Measurements from ENCODE around the gene HMGB1.

HMGB1 gene

DNA sequence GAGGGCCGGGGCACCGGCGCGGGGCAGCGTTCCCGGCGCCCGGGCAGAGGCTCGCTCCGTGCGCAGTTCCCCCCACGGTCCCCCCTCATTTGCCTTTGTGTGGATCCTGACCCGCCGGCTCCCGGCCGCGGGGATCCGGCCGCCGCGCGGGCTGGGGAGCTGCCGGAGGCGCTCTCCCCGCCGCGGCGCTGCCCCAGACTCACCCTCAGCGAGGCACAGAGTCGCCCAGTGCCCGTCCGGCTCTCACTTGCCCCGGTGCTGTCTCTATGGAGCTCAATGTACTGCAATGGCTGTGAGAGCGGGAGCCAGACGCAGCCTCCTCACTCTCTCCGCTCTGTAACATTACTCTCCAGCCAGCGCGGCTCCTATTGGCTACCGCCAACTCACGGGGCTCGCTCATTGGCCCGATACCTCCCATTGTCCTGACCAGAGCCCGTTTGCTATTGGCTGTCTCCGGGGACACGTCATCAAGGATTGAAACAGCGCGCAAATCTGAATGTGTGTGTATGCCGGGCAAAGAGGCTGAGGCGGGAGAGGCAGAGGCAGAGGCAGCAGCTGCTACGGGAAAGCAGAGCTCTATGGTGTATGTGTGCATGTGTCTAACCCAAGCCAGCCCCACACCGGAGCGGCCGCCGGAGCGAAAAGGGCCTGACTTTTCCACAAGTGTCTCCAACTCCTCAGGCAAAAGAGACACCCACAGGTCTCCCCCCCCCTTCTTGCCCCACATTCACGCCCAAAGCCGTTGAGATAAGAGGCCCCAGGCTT is at the start of gene HMGB1:
Gene HMGB1, minus strand, starts transcription at position 344 of the 765 bp plus-strand sequence. CDS start 2,256 bp downstream, outside the sequence.
- Mint-ChIP-seq H3K9me3 (no peaks in the 10 kb centered on the region), H3K36me3 (peaks cover 51% of the 10 kb centered on the region), H3K4me3 (peak within 1 kb of the TSS; percentile 87), H3K27ac (peak within 1 kb of the TSS; percentile 99), H3K4me1 (peaks cover 32% of the 10 kb centered on the region)
- DNase-seq (ENCODE audit: low spot score in 2 of 2), result peak; percentile 88 to 96
- ATAC-seq, result peak; percentile 94

DNA sequence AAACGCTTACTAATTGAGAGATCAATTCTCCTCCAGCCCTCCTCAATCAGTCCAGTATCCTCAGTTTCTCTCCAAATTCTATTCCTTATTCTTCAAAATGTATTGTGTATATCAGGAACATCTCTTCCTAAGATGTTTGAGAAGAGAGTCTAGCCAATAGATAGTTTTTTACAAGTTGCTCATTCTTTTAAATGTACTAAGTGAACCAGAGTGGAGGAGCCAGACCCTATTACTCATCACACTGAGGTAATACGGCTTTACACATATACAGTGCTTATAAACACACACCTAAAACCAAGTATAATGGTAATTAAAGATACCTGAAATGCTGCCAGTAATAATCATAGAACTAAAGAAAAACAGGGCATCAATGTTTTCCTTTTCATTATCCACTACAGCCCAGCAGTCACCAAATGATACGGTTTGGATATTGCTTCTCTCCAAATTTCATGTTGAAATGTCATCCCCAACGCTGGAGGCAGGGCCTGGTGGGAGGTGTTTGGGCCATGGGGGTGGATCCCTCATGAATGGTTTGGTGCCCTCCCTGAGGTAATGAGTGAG is 45.2 kb upstream of the HMGB1 start:
- H3K27ac Mint-ChIP-seq, result no peak overlapping the region
- ATAC-seq, result no peak
- H3K4me1 Mint-ChIP-seq, result no peaks in the 10 kb centered on the region
- no peaks in the 10 kb centered on the region for H3K36me3 Mint-ChIP-seq
- no peak for DNase-seq (ENCODE audit: low spot score in 2 of 2)
- no peaks in the 10 kb centered on the region for H3K9me3 Mint-ChIP-seq
- no peak overlapping the region for H3K4me3 Mint-ChIP-seq

DNA sequence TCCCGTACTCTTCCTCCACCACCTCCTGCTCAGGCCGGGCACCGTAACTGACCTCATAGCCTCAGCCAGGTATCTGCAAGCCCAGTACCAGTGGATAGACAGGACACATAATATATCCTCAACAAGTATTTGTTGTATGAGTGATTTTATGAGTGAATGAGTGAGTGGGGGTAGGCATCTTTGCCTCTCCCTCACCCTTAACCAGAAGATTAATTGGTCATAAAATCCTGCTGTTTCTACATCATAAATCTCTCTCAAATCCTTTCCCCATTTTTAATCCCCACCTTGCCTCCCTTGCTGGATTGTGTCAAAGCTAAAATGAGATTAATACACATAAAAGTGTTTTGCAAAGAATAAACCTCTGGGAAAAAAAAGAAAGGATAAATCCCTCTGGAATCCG is 44.4 kb upstream of the HMGB1 start:
- Mint-ChIP-seq H3K4me3 (no peak overlapping the region), H3K4me1 (no peaks in the 10 kb centered on the region), H3K27ac (no peak overlapping the region), H3K36me3 (no peaks in the 10 kb centered on the region), H3K9me3 (no peaks in the 10 kb centered on the region)
- DNase-seq (ENCODE audit: low spot score in 2 of 2) (no peak), ATAC-seq (no peak)

DNA sequence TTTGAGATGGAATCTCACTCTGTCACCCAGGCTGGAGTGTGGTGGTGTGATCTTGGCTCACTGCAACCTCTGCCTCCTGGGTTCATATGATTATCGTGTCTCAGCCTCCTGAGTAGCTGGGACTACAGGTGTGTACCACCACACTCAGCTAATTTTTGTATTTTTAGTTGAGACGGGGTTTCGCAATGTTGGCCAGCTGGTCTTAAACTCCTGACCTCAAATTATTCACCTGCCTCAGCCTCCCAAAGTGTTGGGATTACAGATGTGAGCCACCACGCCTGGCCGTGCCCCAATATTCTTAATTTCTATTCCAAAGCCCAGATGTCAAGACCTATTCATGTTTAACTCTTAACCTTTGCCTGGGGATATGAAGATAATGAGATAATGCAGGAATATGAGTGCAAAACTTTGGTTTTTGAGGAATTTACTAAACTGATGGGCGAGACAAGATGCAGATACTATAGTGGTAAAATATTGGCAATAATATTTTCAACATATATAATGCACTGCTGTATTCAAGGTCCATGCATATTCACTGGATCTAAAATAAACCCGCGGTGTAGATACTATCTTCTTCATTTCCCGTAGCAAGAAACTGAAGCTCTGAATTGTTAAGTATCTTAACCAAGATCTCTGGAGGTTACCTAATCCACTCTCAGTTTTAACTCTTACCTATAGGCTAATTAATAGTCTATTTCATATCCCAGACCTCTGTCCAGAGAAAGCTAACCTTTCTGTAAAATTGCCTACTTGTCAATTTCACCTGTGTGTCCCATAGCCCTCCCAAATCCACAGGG is 43.7 kb upstream of the HMGB1 start:
- no peak overlapping the region for H3K27ac Mint-ChIP-seq
- no peak overlapping the region for H3K4me3 Mint-ChIP-seq
- H3K36me3 Mint-ChIP-seq, result no peaks in the 10 kb centered on the region
- peaks cover 3% of the 10 kb centered on the region for H3K4me1 Mint-ChIP-seq
- ATAC-seq (no peak), DNase-seq (ENCODE audit: low spot score in 2 of 2) (no peak)
- no peaks in the 10 kb centered on the region for H3K9me3 Mint-ChIP-seq

DNA sequence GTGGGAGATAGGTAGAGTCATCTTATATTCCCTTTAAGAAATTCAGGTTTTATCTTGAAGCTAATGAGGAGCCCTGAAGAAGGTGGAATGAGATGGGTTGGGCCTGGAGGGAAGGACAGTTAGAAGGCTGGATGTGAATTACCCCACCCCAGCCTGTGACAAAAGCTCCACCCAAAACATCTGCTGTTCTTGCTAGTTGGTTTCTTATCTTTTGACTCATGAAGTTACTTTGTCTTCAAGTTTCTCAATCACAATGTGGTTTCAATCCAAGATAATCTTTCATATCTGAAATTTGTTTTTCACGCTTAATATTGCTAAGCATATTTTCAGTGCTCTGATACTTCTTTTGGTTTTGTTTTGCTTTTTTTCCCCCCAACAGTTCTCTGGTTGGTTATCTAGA is 38.3 kb upstream of the HMGB1 start:
- no peaks in the 10 kb centered on the region for H3K36me3 Mint-ChIP-seq
- H3K9me3 Mint-ChIP-seq, result no peaks in the 10 kb centered on the region
- H3K4me3 Mint-ChIP-seq, result no peak overlapping the region
- ATAC-seq, result peak; percentile 40
- no peak for DNase-seq (ENCODE audit: low spot score in 2 of 2)
- peaks cover 13% of the 10 kb centered on the region for H3K4me1 Mint-ChIP-seq
- no peak overlapping the region for H3K27ac Mint-ChIP-seq

DNA sequence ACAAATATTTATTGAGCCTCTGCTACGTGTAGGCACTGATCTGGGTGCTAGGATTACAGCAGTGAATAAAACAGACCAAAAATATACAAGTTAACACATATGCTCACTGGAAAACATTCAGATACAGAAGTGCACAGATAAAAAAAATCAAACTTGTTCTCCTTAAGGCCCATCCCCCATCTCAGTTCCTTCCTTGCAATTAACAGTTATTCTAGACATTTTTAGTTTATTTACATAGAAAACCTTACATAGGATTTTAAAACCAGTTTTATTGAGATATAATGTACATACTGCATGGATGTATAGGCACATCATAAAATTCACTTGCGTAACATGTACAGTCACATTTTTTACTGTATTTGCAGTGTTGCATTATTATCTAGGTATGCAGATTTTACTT is 36.5 kb upstream of the HMGB1 start:
- Mint-ChIP-seq H3K36me3 (no peaks in the 10 kb centered on the region), H3K4me1 (peaks cover 13% of the 10 kb centered on the region), H3K27ac (no peak overlapping the region), H3K4me3 (no peak overlapping the region), H3K9me3 (no peaks in the 10 kb centered on the region)
- DNase-seq (ENCODE audit: low spot score in 2 of 2) (no peak), ATAC-seq (no peak)

DNA sequence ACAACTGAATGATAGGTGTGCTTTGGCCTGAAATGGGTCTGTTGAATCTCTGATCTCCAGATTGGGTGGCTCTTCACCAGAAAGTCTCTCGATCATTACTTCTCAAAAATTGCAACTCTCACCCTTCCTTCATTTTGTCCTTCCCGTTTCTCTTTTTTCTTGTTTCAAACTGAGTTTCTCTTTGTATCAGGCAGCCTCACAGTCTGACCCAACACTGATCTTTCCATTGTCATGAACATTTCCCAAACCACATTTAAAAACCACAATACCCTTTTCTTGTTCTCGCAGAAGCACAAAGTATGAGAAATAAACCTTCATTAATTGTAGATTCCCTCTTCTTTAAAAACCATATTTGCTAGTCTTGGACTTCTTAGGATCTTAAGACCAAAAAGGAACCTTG is 33.6 kb upstream of the HMGB1 start:
- DNase-seq (ENCODE audit: low spot score in 2 of 2), result no peak
- Mint-ChIP-seq H3K36me3 (no peaks in the 10 kb centered on the region), H3K4me1 (peaks cover 9% of the 10 kb centered on the region), H3K4me3 (no peak overlapping the region), H3K9me3 (no peaks in the 10 kb centered on the region), H3K27ac (no peak overlapping the region)
- no peak for ATAC-seq

DNA sequence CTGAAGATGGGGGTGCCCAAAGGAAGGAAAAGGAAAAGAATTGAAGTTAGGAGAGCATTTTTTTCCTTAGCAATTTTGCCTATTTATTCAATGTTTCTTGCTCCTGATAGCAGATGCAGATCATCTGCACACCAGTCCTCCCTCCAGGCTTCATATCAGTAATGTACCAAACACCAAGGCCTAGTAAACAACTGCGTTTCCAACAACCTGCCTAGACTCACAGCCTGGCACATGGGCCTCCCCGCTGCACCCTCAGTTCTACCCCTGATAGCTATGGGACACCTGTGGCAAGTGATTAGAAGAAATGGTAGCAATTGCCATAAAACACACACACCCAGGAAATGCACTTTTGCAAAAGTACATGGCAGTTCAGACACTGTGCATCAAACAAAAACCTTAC is 30.4 kb upstream of the HMGB1 start:
- H3K4me3 Mint-ChIP-seq, result no peak overlapping the region
- ATAC-seq, result no peak
- H3K27ac Mint-ChIP-seq, result no peak overlapping the region

DNA sequence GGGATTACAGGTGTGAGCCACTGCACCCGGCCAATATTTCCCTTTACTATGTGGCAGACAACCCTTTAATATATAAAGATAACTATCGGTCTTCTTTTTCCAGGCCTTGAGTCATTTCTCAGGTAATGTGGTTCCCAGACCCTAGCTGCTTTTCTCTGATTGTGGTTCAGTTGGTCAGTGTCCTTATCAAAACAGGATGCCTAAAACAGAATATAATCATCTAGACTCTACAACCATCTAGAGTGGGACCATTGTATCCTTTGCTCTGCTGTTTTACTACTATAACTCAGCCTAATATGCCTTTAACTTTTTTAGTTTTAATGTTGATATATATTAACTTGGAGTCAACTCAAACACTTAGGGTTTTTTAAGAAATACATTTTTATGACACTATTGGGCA is 30.0 kb upstream of the HMGB1 start:
- Mint-ChIP-seq H3K36me3 (no peaks in the 10 kb centered on the region), H3K9me3 (no peaks in the 10 kb centered on the region), H3K4me3 (no peak overlapping the region), H3K27ac (no peak overlapping the region), H3K4me1 (peaks cover 6% of the 10 kb centered on the region)
- DNase-seq (ENCODE audit: low spot score in 2 of 2), result no peak
- no peak for ATAC-seq

More for the DNA sequence above, 30.4 kb upstream of the HMGB1 start:
- Mint-ChIP-seq H3K9me3 (no peaks in the 10 kb centered on the region), H3K36me3 (no peaks in the 10 kb centered on the region), H3K4me1 (peaks cover 6% of the 10 kb centered on the region)
- DNase-seq (ENCODE audit: low spot score in 2 of 2), result no peak

DNA sequence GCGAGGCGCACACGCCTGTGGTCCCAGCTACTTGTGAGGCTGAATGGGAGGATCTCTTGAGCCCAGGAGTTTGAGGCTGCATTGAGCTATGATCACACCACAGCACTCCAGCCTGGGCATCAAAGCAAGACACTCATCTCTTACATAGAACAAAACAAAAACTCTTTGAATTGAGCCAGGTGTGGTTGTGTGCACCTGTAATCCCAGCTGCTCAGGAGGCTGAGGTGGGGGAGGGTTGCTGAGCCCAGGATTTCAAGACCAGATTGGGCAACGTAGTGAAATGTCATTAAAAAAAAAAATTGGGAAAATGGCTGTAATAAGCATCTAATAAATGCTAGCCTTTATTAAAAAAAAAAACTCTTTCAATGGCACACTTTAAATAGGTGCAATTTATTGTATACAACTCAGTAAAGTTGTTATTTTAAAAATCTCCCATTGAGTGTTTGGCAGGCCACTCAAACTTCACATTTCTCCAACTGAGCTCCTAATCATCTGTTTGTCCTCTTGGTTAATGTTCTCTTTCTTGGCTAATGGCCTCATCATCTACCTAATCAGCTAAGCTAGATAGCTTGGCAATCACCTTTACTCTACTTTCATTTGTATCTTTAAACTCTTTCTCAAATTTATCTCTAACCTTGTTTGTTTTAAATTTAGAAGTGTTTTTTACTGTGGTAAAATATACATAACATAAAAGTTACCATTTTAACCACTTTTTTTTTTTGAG is 28.1 kb upstream of the HMGB1 start:
- Mint-ChIP-seq H3K4me1 (no peaks in the 10 kb centered on the region), H3K4me3 (no peak overlapping the region), H3K36me3 (no peaks in the 10 kb centered on the region), H3K27ac (no peak overlapping the region), H3K9me3 (no peaks in the 10 kb centered on the region)
- ATAC-seq, result no peak
- DNase-seq (ENCODE audit: low spot score in 2 of 2), result no peak

DNA sequence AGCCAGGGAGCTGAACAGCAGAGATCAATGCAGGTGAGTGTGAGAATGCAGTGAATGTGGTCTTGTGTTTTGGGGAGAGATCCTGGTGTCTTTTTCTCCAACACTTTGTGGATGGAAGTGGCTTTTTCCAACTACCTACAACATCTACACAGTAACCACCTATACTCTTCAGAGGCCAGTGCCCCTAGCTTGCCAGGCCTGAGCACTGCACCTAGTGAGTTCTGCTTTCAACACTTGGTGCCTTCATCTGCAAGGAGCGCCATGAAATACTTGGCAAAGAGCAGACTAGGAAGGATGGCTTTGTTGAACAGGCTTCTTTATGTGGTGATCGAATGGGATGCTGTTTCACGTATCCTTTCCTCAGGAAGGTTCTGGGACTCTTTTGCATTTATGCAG is 21.3 kb upstream of the HMGB1 start:
- ATAC-seq (no peak), DNase-seq (ENCODE audit: low spot score in 2 of 2) (no peak)
- Mint-ChIP-seq H3K27ac (no peak overlapping the region), H3K9me3 (no peaks in the 10 kb centered on the region), H3K36me3 (no peaks in the 10 kb centered on the region), H3K4me1 (no peaks in the 10 kb centered on the region), H3K4me3 (no peak overlapping the region)

DNA sequence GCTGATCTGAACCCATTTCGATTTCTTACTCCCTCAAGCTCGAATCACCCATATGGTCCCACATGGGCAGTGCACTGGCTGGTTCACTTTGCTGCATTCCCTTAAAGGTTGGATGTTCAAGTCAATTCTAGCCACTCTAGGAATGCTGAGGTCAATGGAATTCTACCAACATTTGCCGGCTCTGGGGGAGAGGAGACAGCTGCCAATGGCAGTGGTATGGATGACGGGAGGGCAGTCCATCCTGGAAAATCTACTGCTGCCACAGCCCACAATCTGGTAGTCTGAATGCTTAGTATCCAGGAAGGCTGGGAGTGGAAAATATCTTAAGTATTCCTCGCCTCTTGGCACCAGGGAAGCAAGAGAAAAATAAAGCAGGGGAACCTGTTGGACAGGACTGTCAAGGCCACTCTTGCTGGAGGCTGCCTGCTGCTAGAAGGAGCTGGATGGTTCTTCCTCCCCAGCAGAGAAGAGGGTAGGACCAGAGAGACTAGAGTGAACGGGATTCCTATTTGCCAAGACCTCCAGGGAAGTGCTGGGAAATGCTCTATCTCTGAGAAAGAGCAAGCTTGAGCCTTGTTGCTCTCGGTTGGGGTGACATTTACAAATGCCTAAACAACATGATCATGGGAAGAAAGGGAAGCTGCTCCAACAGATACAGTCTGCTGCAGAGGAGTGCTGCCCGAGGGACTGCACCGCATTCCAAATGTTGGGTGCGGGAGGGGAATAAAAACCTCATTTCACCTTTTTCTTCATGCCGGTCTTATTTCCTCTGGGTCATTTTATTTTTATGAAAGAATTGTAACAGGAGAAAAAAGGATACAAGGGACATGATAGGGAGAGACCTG is 20.7 kb upstream of the HMGB1 start:
- Mint-ChIP-seq H3K27ac (no peak overlapping the region), H3K4me1 (no peaks in the 10 kb centered on the region), H3K36me3 (no peaks in the 10 kb centered on the region), H3K9me3 (no peaks in the 10 kb centered on the region), H3K4me3 (no peak overlapping the region)
- DNase-seq (ENCODE audit: low spot score in 2 of 2) (no peak), ATAC-seq (no peak)

DNA sequence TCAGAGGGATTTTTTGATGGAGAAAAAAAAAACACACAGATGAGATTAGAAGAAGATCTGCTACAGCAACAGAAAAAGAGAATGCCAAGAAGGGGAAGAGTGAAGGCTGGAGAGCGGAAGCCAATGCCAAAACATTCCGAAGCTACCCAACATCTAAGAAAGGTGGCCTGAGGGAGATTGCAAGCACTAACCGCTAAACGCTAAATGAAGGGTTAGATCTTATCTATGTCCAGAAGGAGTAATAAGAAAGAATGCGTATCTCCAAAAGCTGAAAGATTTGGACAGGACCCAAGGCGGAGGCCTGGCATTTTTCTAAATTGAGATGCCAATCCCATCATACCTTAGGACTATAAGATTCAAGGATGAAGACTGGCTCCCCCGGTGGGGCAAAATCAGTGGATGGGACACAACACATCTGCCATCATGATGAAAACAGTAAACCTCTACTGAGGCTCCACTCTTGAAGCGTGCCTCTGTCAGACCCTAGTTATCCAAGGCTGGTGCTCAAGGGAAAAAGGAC is 15.6 kb upstream of the HMGB1 start:
- DNase-seq (ENCODE audit: low spot score in 2 of 2), result no peak
- Mint-ChIP-seq H3K9me3 (no peaks in the 10 kb centered on the region), H3K4me3 (no peak overlapping the region), H3K4me1 (no peaks in the 10 kb centered on the region), H3K27ac (no peak overlapping the region), H3K36me3 (no peaks in the 10 kb centered on the region)
- no peak for ATAC-seq

DNA sequence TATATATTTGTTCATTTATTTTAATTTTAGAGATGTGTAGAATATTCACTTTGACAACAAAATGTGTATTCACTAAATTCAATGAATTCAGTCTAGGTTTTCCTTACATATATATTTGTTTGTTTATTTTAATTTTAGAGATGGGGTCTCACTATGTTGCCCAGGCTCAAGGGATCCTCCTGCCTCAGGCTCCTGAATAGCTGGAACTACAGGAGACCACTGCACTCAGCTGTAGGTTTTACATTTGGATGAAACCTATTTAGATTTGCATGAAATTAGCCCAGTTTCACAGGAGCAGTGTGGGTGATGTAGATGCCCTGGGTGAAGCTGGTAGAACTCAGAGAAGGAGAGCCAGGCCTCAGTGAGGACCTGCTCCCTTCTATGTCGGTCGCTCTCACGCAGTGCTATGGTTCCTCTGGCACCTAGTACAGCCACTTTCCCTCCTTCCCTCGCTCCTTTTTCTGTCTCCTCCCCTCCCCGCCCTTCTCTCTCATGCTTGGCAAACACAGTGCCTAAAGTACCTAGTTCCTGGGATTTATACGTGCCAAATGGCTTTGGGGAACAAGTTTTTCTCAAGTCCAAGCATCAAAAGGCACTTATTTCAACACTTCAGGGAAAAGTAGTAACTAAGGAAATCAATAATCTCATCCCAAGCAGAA is 14.7 kb upstream of the HMGB1 start:
- ATAC-seq (no peak), DNase-seq (ENCODE audit: low spot score in 2 of 2) (no peak)
- Mint-ChIP-seq H3K27ac (no peak overlapping the region), H3K9me3 (no peaks in the 10 kb centered on the region), H3K4me1 (no peaks in the 10 kb centered on the region), H3K4me3 (no peak overlapping the region), H3K36me3 (no peaks in the 10 kb centered on the region)

Data from stimulated activated effector memory CD8-positive, alpha-beta T cell treated with anti-CD3 and anti-CD28 coated beads, Interleukin-12 subunit alpha, Interleukin-12 subunit beta, amount 100 ng/mL, for 72 hours (primary cell).